Mesenchymal stem cell (in vitro differentiated cells and primary cell): ENCODE results near the gene ZNF837.

ENCODE experiments used
- DNase-seq: peaks from one replicate; pipeline ENCODE4 v3.0.0-alpha.2; 2013
- H2AFZ ChIP-seq: one replicate; pipeline ENCODE4 v1.6.1; 2013; ENCODE audit warnings: low read depth, mild to moderate bottlenecking, control low read depth, inconsistent platforms, low read length, moderate library complexity
- H2AK5ac ChIP-seq: 2 replicates; pipeline ENCODE4 v1.6.1; 2013; ENCODE audit warnings: low read length, moderate library complexity, mild to moderate bottlenecking, inconsistent platforms; ENCODE audit not compliant: severe bottlenecking
- H2BK120ac ChIP-seq: one replicate; pipeline ENCODE4 v1.6.1; 2013; ENCODE audit warnings: low read depth, mild to moderate bottlenecking, inconsistent platforms, low read length, moderate library complexity
- H2BK12ac ChIP-seq, 2 experiments: one replicate each; pipeline ENCODE4 v1.6.1; 2013; ENCODE audit warnings: inconsistent platforms in 2 of 2, low read length in 2 of 2, mild to moderate bottlenecking in 2 of 2, moderate library complexity in 2 of 2, control low read depth in 1 of 2
- H2BK15ac ChIP-seq: one replicate; pipeline ENCODE4 v1.6.1; 2013; ENCODE audit warnings: mild to moderate bottlenecking, low read depth, inconsistent platforms; ENCODE audit not compliant: poor library complexity, severe bottlenecking
- H2BK5ac ChIP-seq: 2 replicates; pipeline ENCODE4 v1.6.1; 2013; ENCODE audit warnings: low read depth, mild to moderate bottlenecking, low read length, control low read depth, inconsistent platforms; ENCODE audit not compliant: poor library complexity, severe bottlenecking
- H3K14ac ChIP-seq, 2 experiments: one replicate each; pipeline ENCODE4 v1.6.1; 2013; ENCODE audit warnings: inconsistent platforms in 2 of 2, low read length in 2 of 2, control low read depth in 1 of 2, mild to moderate bottlenecking in 1 of 2, moderate library complexity in 1 of 2
- H3K18ac ChIP-seq, 2 experiments: one replicate each; pipeline ENCODE4 v1.6.1; 2013; ENCODE audit warnings: inconsistent platforms in 2 of 2, low read length in 2 of 2, control low read depth in 1 of 2, low read depth in 1 of 2, mild to moderate bottlenecking in 1 of 2
- H3K23ac ChIP-seq, 2 experiments: one replicate each; pipeline ENCODE4 v1.6.1; 2013; ENCODE audit warnings: inconsistent platforms in 2 of 2, low read length in 2 of 2, mild to moderate bottlenecking in 2 of 2, moderate library complexity in 2 of 2, control low read depth in 1 of 2
- H3K27ac ChIP-seq: 2 replicates; pipeline ENCODE4 v1.5.1; 2013; ENCODE audit warnings: mild to moderate bottlenecking, moderate library complexity, low read length, control low read depth, inconsistent platforms; ENCODE audit not compliant: poor library complexity, severe bottlenecking
- H3K27me3 ChIP-seq, 2 experiments: 2 replicates each; pipeline versions ENCODE4 v1.6.1 to v1.7.0; 2013; ENCODE audit warnings: low read length in 2 of 2, mild to moderate bottlenecking in 2 of 2, moderate library complexity in 2 of 2, control low read depth in 1 of 2, inconsistent platforms in 1 of 2; ENCODE audit not compliant: control insufficient read depth in 1 of 2, insufficient read depth in 1 of 2
- H3K36me3 ChIP-seq, 2 experiments: 2 replicates each; pipeline versions ENCODE4 v1.6.1 to v1.7.0; 2013; ENCODE audit warnings: low read length in 2 of 2, control low read depth in 1 of 2, inconsistent platforms in 1 of 2, low read depth in 1 of 2, mild to moderate bottlenecking in 1 of 2; ENCODE audit not compliant: insufficient read depth in 2 of 2, control insufficient read depth in 1 of 2
- H3K4ac ChIP-seq, 2 experiments: one replicate each; pipeline ENCODE4 v1.6.1; 2013; ENCODE audit warnings: inconsistent platforms in 2 of 2, low read length in 2 of 2, mild to moderate bottlenecking in 2 of 2, moderate library complexity in 2 of 2, control low read depth in 1 of 2, low read depth in 1 of 2
- H3K4me1 ChIP-seq: 2 replicates; pipeline ENCODE4 v1.6.1; 2013; ENCODE audit warnings: low read depth, low read length, control low read depth; ENCODE audit not compliant: control insufficient read depth, insufficient read depth
- H3K4me2 ChIP-seq: 2 replicates; pipeline ENCODE4 v1.6.1; 2013; ENCODE audit warnings: low read length, mild to moderate bottlenecking, inconsistent platforms; ENCODE audit not compliant: poor library complexity, severe bottlenecking
- H3K4me3 ChIP-seq, 2 experiments: 2 replicates each; pipeline versions ENCODE4 v1.5.1 to v1.7.0; 2013; ENCODE audit warnings: low read length in 2 of 2, mild to moderate bottlenecking in 2 of 2, control low read depth in 1 of 2, low read depth in 1 of 2; ENCODE audit not compliant: insufficient read depth in 1 of 2
- H3K79me1 ChIP-seq: replicated peaks from 2 replicates; pipeline ENCODE4 v1.6.1; 2013; ENCODE audit warnings: mild to moderate bottlenecking, control low read depth, low read length, inconsistent platforms; ENCODE audit not compliant: poor library complexity, severe bottlenecking
- H3K9ac ChIP-seq: 2 replicates; pipeline ENCODE4 v1.7.0; 2013; ENCODE audit warnings: mild to moderate bottlenecking, low read length, moderate library complexity
- H3K9me3 ChIP-seq: 2 replicates; pipeline ENCODE4 v1.7.0; 2013; ENCODE audit warnings: mild to moderate bottlenecking, low read length; ENCODE audit not compliant: control insufficient read depth
- H4K8ac ChIP-seq: one replicate; pipeline ENCODE4 v1.6.1; 2013; ENCODE audit warnings: inconsistent platforms, mild to moderate bottlenecking, low read length, moderate library complexity
- H4K91ac ChIP-seq: one replicate; pipeline ENCODE4 v1.6.1; 2013; ENCODE audit warnings: mild to moderate bottlenecking, low read length, inconsistent platforms
- WGBS: methylation state at CpG from one replicate; pipeline ENCODE4 v1.1.7; 2013; ENCODE audit warnings: mixed read lengths; 5-methylcytosine and 5-hydroxymethylcytosine counted together

Gene ZNF837

DNA sequence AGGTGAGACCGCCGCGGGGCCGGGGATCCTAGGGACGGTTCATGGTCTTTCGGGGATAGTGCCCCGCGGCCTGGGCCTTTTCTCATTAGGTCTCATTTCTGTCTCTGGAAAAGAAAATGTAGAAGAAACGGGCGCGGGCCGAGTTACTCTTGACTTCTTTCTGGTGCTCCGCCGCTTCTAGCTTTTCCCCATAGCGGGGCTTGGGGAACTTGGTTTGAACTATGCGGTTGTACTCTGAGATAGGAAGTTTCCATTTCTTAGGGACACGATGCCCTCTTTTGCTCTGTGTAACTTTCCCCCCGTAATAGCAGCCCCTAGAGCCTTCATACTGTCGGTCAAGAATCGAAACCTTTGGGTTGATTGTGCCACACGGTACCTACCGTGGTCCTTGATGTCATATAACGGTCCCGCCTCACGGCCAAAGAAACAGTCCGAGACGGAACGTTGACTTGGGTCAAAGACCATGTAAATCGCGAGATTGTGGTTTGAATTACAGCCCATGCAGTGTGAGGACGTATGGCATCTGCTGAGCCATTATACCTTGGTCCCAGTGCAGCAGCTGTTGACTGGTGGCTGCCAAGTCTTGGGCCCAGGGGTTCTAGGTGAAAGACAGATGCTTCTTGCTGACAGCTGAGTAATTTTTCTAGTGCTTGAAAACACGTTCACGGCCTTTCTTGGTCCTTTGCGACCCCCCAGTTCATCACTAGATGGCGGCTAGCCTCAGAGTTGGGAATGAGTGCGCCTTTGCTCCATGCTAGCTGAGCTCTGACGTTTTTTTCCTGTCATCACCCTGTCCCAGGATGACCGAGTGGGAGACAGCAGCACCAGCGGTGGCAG, 6.7 kb upstream of the ZNF837 start:
- no peak overlapping the region for H2BK120ac ChIP-seq
- no peak overlapping the region for H2BK12ac ChIP-seq
- DNase-seq = peak; percentile 47
- no peak overlapping the region for H2AFZ ChIP-seq
- peak overlapping the region; percentile 97 for H3K9ac ChIP-seq
- H2BK5ac ChIP-seq = no peak overlapping the region
- no peak overlapping the region for H4K8ac ChIP-seq
- peak overlapping the region; percentile 34 for H3K27ac ChIP-seq
- H2AK5ac ChIP-seq = no peak overlapping the region
- peaks cover 25% of the 10 kb centered on the region for H3K4me1 ChIP-seq
- no peaks in the 10 kb centered on the region for H3K27me3 ChIP-seq
- H2BK15ac ChIP-seq = no peak overlapping the region
- H3K36me3 ChIP-seq = peaks cover 25 to 36% of the 10 kb centered on the region in 2 experiments
- no peak overlapping the region for H3K18ac ChIP-seq
- H3K14ac ChIP-seq = no peak overlapping the region
- H3K79me1 ChIP-seq = peaks cover 17% of the 10 kb centered on the region
- peak overlapping the region; percentile 67 to 99 for H3K4me3 ChIP-seq
- 11% methylated on average over 38 of the region's 39 CpGs for WGBS
- H3K9me3 ChIP-seq = no peaks in the 10 kb centered on the region
- H3K4me2 ChIP-seq = peak overlapping the region; percentile 71
- no peak overlapping the region for H4K91ac ChIP-seq
- H3K23ac ChIP-seq = peak overlapping the region in 1 of 2 experiments; percentile 66
- peak overlapping the region in 1 of 2 experiments; percentile 34 for H3K4ac ChIP-seq

DNA sequence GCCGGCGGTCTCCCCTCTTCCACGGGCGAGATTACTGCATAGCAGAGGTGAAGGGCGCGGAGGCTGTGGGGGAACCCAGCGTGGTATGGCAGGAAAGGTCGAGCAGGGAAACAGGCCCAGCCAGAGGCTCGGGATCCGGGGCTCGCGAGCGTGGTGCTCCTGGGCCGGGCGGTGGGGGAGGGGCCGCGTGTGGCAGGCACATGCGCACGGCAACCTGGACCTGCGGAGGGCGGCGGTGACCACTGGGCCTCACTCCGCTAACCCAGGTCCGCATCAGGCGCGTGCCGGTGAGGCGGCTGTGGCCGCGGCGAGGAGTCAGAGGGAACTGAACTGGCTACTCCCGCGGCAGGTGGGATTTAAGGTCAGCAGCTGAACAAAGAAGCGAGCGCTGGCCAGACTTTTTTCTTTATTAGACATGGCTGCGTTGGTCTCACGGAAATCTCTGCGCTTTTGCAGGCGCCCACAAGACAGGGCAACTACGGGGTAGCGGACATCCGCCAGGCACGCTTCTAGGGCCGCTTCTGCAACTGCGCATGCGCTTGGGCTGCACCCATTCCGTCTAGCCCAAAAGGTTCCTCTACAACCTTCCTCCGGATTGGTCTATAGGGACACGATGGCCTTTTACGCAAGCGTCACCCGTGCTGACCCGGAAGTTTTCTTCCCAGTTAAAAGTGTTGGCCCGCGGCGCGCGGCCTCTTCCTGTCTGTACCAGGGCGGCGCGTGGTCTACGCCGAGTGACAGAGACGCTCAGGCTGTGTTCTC, 5.9 kb upstream of the ZNF837 start, which contains the start of gene RPS5:
Gene RPS5, plus strand, starts transcription at position 694 of the 762 bp plus-strand sequence. CDS start 869 bp downstream, outside the sequence.
- H3K4me3 ChIP-seq = peak within 1 kb of the TSS; percentile 67 to 99
- H2BK15ac ChIP-seq = peak within 1 kb of the TSS; percentile 37
- H3K4me2 ChIP-seq = peak within 1 kb of the TSS; percentile 75
- peaks cover 22% of the 10 kb centered on the region for H3K79me1 ChIP-seq
- H3K9ac ChIP-seq = peak within 1 kb of the TSS; percentile 97
- under 1% methylated on average over 64 of the region's 64 CpGs for WGBS
- peak; percentile 99 for DNase-seq
- no peaks in the 10 kb centered on the region for H3K9me3 ChIP-seq
- peak within 1 kb of the TSS; percentile 5 to 31 for H2BK12ac ChIP-seq
- H3K27ac ChIP-seq = peak within 1 kb of the TSS; percentile 98
- peak within 1 kb of the TSS; percentile 98 for H3K4ac ChIP-seq
- H2BK120ac ChIP-seq = peak within 1 kb of the TSS; percentile 61
- H3K4me1 ChIP-seq = peaks cover 31% of the 10 kb centered on the region
- peak within 1 kb of the TSS; percentile 87 for H2BK5ac ChIP-seq
- peak within 1 kb of the TSS; percentile 69 for H2AFZ ChIP-seq
- peak within 1 kb of the TSS; percentile 76 for H4K91ac ChIP-seq
- H3K27me3 ChIP-seq = no peaks in the 10 kb centered on the region
- H2AK5ac ChIP-seq = peak within 1 kb of the TSS; percentile 50
- H3K14ac ChIP-seq = peak within 1 kb of the TSS in 1 of 2 experiments; percentile 99
- peak within 1 kb of the TSS; percentile 99 for H3K18ac ChIP-seq
- H3K36me3 ChIP-seq = peaks cover 17 to 31% of the 10 kb centered on the region in 2 experiments
- H3K23ac ChIP-seq = peak within 1 kb of the TSS in 1 of 2 experiments; percentile 66
- peak within 1 kb of the TSS; percentile 88 for H4K8ac ChIP-seq

- Histone ChIP-seq H3K27me3 (no peaks in the 10 kb centered on the region), H3K4me2 (peak overlapping the region; percentile 75), H3K9ac (peak overlapping the region; percentile 97), H2AK5ac (peak overlapping the region; percentile 50), H2BK15ac (no peak overlapping the region), H3K4ac (peak overlapping the region; percentile 98), H3K27ac (peak overlapping the region; percentile 98), H2BK12ac (peak overlapping the region; percentile 5 to 51), H3K14ac (peak overlapping the region in 1 of 2 experiments; percentile 99), H3K23ac (peak overlapping the region in 1 of 2 experiments; percentile 46), H4K8ac (peak overlapping the region; percentile 88), H3K4me3 (peak overlapping the region; percentile 61 to 99), H3K79me1 (peaks cover 22% of the 10 kb centered on the region), H2AFZ (peak overlapping the region; percentile 69), H3K4me1 (peaks cover 34% of the 10 kb centered on the region), H3K9me3 (no peaks in the 10 kb centered on the region), H3K36me3 (peaks cover 10 to 28% of the 10 kb centered on the region in 2 experiments), H2BK5ac (peak overlapping the region; percentile 87), H3K18ac (peak overlapping the region; percentile 99), H2BK120ac (peak overlapping the region; percentile 29), H4K91ac (peak overlapping the region; percentile 76)
- no peak for DNase-seq
- 21% methylated on average over 36 of the region's 36 CpGs for WGBS
Measured at GRCh38 chr19:58385891-58386575, 5.2 kb upstream of the ZNF837 start.
